ENCODE data around the gene DLGAP1.
"Not testable (repeated sequence)": the region's sequence is repeated elsewhere in the genome, so short reads cannot be mapped to it uniquely, and the experiment has no call there.

DLGAP1 gene

GRCh38 chr18:3610813-3611212, 844.3 kb downstream of the DLGAP1 start:
- H3K27ac ChIP-seq (ENCODE audit: low read depth, low read length, poor library complexity, severe bottlenecking): no peak overlapping the region
- H3K4me2 ChIP-seq (ENCODE audit: low read length): no peak overlapping the region
- H3F3A ChIP-seq (ENCODE audit: insufficient read depth, low read length): no peaks in the 10 kb centered on the region
- peaks cover 14% of the 10 kb centered on the region for H3K4me1 ChIP-seq (ENCODE audit: insufficient read depth, low read length, severe bottlenecking)
- H3K79me2 ChIP-seq (ENCODE audit: insufficient read depth, low read length): no peaks in the 10 kb centered on the region
- no peaks in the 10 kb centered on the region for H3K9me2 ChIP-seq (ENCODE audit: low read depth, low read length)
- no peaks in the 10 kb centered on the region for H3K27me3 ChIP-seq (ENCODE audit: insufficient read depth, low read length)
- H3K36me3 ChIP-seq (ENCODE audit: insufficient read depth, low read length): no peaks in the 10 kb centered on the region
- H3K4me3 ChIP-seq (ENCODE audit: low read depth, low read length, poor library complexity, severe bottlenecking): no peak overlapping the region
- no peak for TF ChIP-seq EZH2 (IDR thresholded peaks at IDR 0.05; ENCODE audit: borderline replicate concordance, low read length)
- no peak for TF ChIP-seq CTCF (IDR thresholded peaks at IDR 0.05; ENCODE audit: low read length)
- H4K20me1 ChIP-seq (ENCODE audit: insufficient read depth, low read length): no peaks in the 10 kb centered on the region
- H3K9ac ChIP-seq (ENCODE audit: low read length): no peak overlapping the region
- no peaks in the 10 kb centered on the region for H3K9me3 ChIP-seq (ENCODE audit: low read length)
- no peak overlapping the region for H2AFZ ChIP-seq (ENCODE audit: low read length)

- Histone ChIP-seq H3K9ac (ENCODE audit: low read length) (no peak overlapping the region), H3K27me3 (ENCODE audit: insufficient read depth, low read length) (no peaks in the 10 kb centered on the region), H3K79me2 (ENCODE audit: insufficient read depth, low read length) (no peaks in the 10 kb centered on the region), H3K27ac (ENCODE audit: low read depth, low read length, poor library complexity, severe bottlenecking) (no peak overlapping the region), H3K36me3 (ENCODE audit: insufficient read depth, low read length) (no peaks in the 10 kb centered on the region), H2AFZ (ENCODE audit: low read length) (no peak overlapping the region), H3K4me2 (ENCODE audit: low read length) (no peak overlapping the region), H3K9me2 (ENCODE audit: low read depth, low read length) (no peaks in the 10 kb centered on the region), H3F3A (ENCODE audit: insufficient read depth, low read length) (no peaks in the 10 kb centered on the region), H3K4me1 (ENCODE audit: insufficient read depth, low read length, severe bottlenecking) (peaks cover 14% of the 10 kb centered on the region), H4K20me1 (ENCODE audit: insufficient read depth, low read length) (no peaks in the 10 kb centered on the region), H3K9me3 (ENCODE audit: low read length) (no peaks in the 10 kb centered on the region), H3K4me3 (ENCODE audit: low read depth, low read length, poor library complexity, severe bottlenecking) (no peak overlapping the region)
- no peak for TF ChIP-seq EZH2 (IDR thresholded peaks at IDR 0.05; ENCODE audit: borderline replicate concordance, low read length)
- TF ChIP-seq CTCF (IDR thresholded peaks at IDR 0.05; ENCODE audit: low read length): no peak
Measured at GRCh38 chr18:3610188-3610708, 844.9 kb downstream of the DLGAP1 start.

- H3K4me1 ChIP-seq (ENCODE audit: insufficient read depth, low read length, severe bottlenecking): peaks cover 29% of the 10 kb centered on the region
- H3K9me3 ChIP-seq (ENCODE audit: low read length): no peaks in the 10 kb centered on the region
- no peak overlapping the region for H2AFZ ChIP-seq (ENCODE audit: low read length)
- no peak overlapping the region for H3K9ac ChIP-seq (ENCODE audit: low read length)
- no peaks in the 10 kb centered on the region for H3K27me3 ChIP-seq (ENCODE audit: insufficient read depth, low read length)
- no peak overlapping the region for H3K4me3 ChIP-seq (ENCODE audit: low read depth, low read length, poor library complexity, severe bottlenecking)
- no peaks in the 10 kb centered on the region for H3F3A ChIP-seq (ENCODE audit: insufficient read depth, low read length)
- no peaks in the 10 kb centered on the region for H3K79me2 ChIP-seq (ENCODE audit: insufficient read depth, low read length)
- H4K20me1 ChIP-seq (ENCODE audit: insufficient read depth, low read length): no peaks in the 10 kb centered on the region
- H3K9me2 ChIP-seq (ENCODE audit: low read depth, low read length): no peaks in the 10 kb centered on the region
- TF ChIP-seq CTCF (IDR thresholded peaks at IDR 0.05; ENCODE audit: low read length) (no peak), EZH2 (IDR thresholded peaks at IDR 0.05; ENCODE audit: borderline replicate concordance, low read length) (no peak)
- H3K36me3 ChIP-seq (ENCODE audit: insufficient read depth, low read length): no peaks in the 10 kb centered on the region
- no peak overlapping the region for H3K4me2 ChIP-seq (ENCODE audit: low read length)
- no peak overlapping the region for H3K27ac ChIP-seq (ENCODE audit: low read depth, low read length, poor library complexity, severe bottlenecking)
Measured at GRCh38 chr18:3608488-3608887, 846.6 kb downstream of the DLGAP1 start.

GRCh38 chr18:3608099-3608453, 847.0 kb downstream of the DLGAP1 start:
- not testable (repeated sequence) for H3F3A ChIP-seq (ENCODE audit: insufficient read depth, low read length); H3K9me2 ChIP-seq (ENCODE audit: low read depth, low read length); H3K27me3 ChIP-seq (ENCODE audit: insufficient read depth, low read length); H3K79me2 ChIP-seq (ENCODE audit: insufficient read depth, low read length); H4K20me1 ChIP-seq (ENCODE audit: insufficient read depth, low read length); H3K27ac ChIP-seq (ENCODE audit: low read depth, low read length, poor library complexity, severe bottlenecking); H3K4me2 ChIP-seq (ENCODE audit: low read length); H3K36me3 ChIP-seq (ENCODE audit: insufficient read depth, low read length); H3K9me3 ChIP-seq (ENCODE audit: low read length); H3K4me3 ChIP-seq (ENCODE audit: low read depth, low read length, poor library complexity, severe bottlenecking); H2AFZ ChIP-seq (ENCODE audit: low read length); H3K9ac ChIP-seq (ENCODE audit: low read length)
- H3K4me1 ChIP-seq (ENCODE audit: insufficient read depth, low read length, severe bottlenecking): peaks cover 33% of the 10 kb centered on the region

Measured in OCI-LY1 (cell line).